Measurements from ENCODE around the gene SLC25A10.

SLC25A10 gene

GRCh38 chr17:81694810-81695209 lies 17.3 kb upstream of the SLC25A10 start:
- no peak for DNase-seq (ENCODE audit: extremely low spot score)
- POLR2A ChIA-PET = interaction anchor here (2.1 to 2.3 kb wide), 2 partner anchors 10 to 15 kb away, joined by 9 to 24 read pairs; partner anchors contain the start of genes ARL16 and HGS
- TF ChIP-seq FOXM1 (IDR thresholded peaks at IDR 0.05; ENCODE audit: borderline replicate concordance) (no peak), FOXA1 (IDR thresholded peaks at IDR 0.05) (no peak), HDGF (IDR thresholded peaks at IDR 0.05; ENCODE audit: borderline replicate concordance) (no peak), ELF4 (IDR thresholded peaks at IDR 0.05) (no peak), L3MBTL2 (conservative IDR thresholded peaks at IDR 0.05) (no peak), TARDBP (IDR thresholded peaks at IDR 0.05) (no peak), NFRKB (IDR thresholded peaks at IDR 0.05) (no peak), ARNT (IDR thresholded peaks at IDR 0.05) (no peak), ZNF384 (IDR thresholded peaks at IDR 0.05) (no peak), SUZ12 (IDR thresholded peaks at IDR 0.05) (no peak), PKNOX1 (IDR thresholded peaks at IDR 0.05) (no peak), FOXK2 (IDR thresholded peaks at IDR 0.05) (no peak), SP1 (IDR thresholded peaks at IDR 0.05) (no peak), CTBP1 (IDR thresholded peaks at IDR 0.05; ENCODE audit: borderline replicate concordance) (no peak)
- CTCF ChIA-PET = no interaction called here

GRCh38 chr17:81695211-81695610 lies 16.9 kb upstream of the SLC25A10 start:
- no peak for TF ChIP-seq CTBP1 (IDR thresholded peaks at IDR 0.05; ENCODE audit: borderline replicate concordance)
- TF ChIP-seq SUZ12 (IDR thresholded peaks at IDR 0.05) = no peak
- TF ChIP-seq ZNF384 (IDR thresholded peaks at IDR 0.05) = no peak
- no peak for TF ChIP-seq HDGF (IDR thresholded peaks at IDR 0.05; ENCODE audit: borderline replicate concordance)
- TF ChIP-seq ARNT (IDR thresholded peaks at IDR 0.05) = no peak
- TF ChIP-seq FOXM1 (IDR thresholded peaks at IDR 0.05; ENCODE audit: borderline replicate concordance) = no peak
- no peak for TF ChIP-seq L3MBTL2 (conservative IDR thresholded peaks at IDR 0.05)
- no peak for TF ChIP-seq SP1 (IDR thresholded peaks at IDR 0.05)
- no peak for TF ChIP-seq FOXK2 (IDR thresholded peaks at IDR 0.05)
- TF ChIP-seq NFRKB (IDR thresholded peaks at IDR 0.05) = no peak
- no peak for TF ChIP-seq ELF4 (IDR thresholded peaks at IDR 0.05)
- DNase-seq (ENCODE audit: extremely low spot score) = no peak
- CTCF ChIA-PET = no interaction called here
- POLR2A ChIA-PET = interaction anchor here (2.1 to 2.3 kb wide), 2 partner anchors 11 to 14 kb away, joined by 9 to 24 read pairs; partner anchors contain the start of genes ARL16 and HGS

- POLR2A ChIA-PET = interaction anchor here (2.1 to 2.3 kb wide), 2 partner anchors 11 to 14 kb away, joined by 9 to 24 read pairs; partner anchors contain the start of genes ARL16 and HGS
- no peak for DNase-seq (ENCODE audit: extremely low spot score)
- no peak for TF ChIP-seq SUZ12 (IDR thresholded peaks at IDR 0.05)
- TF ChIP-seq FOXK2 (IDR thresholded peaks at IDR 0.05) = no peak
- TF ChIP-seq LEF1 (IDR thresholded peaks at IDR 0.05; ENCODE audit: borderline replicate concordance) = no peak
- no peak for TF ChIP-seq ARNT (IDR thresholded peaks at IDR 0.05)
- no peak for TF ChIP-seq HDGF (IDR thresholded peaks at IDR 0.05; ENCODE audit: borderline replicate concordance)
- TF ChIP-seq PKNOX1 (IDR thresholded peaks at IDR 0.05) = no peak
- no peak for TF ChIP-seq ELF4 (IDR thresholded peaks at IDR 0.05)
- no peak for TF ChIP-seq FOXM1 (IDR thresholded peaks at IDR 0.05; ENCODE audit: borderline replicate concordance)
- TF ChIP-seq CTBP1 (IDR thresholded peaks at IDR 0.05; ENCODE audit: borderline replicate concordance) = no peak
- TF ChIP-seq SP1 (IDR thresholded peaks at IDR 0.05) = no peak
- TF ChIP-seq FOXA1 (IDR thresholded peaks at IDR 0.05) = no peak
- TF ChIP-seq ZNF384 (IDR thresholded peaks at IDR 0.05) = no peak
- TF ChIP-seq L3MBTL2 (conservative IDR thresholded peaks at IDR 0.05) = no peak
- TF ChIP-seq NFRKB (IDR thresholded peaks at IDR 0.05) = no peak
- TF ChIP-seq BHLHE40 (IDR thresholded peaks at IDR 0.05; ENCODE audit: borderline replicate concordance) = no peak
- CTCF ChIA-PET = interaction anchor here (0.5 kb wide), 1 partner anchor 947 kb away, joined by 3 read pairs; no protein-coding TSS in a partner anchor
These were observed 16.3 kb upstream of the SLC25A10 start for GRCh38 chr17:81695801-81696200.

GRCh38 chr17:81696218-81696941 lies 15.7 kb upstream of the SLC25A10 start:
- no peak for DNase-seq (ENCODE audit: extremely low spot score)
- POLR2A ChIA-PET = interaction anchor here (2.1 to 2.3 kb wide), 2 partner anchors 12 to 13 kb away, joined by 9 to 24 read pairs; partner anchors contain the start of genes ARL16 and HGS
- TF ChIP-seq TARDBP (IDR thresholded peaks at IDR 0.05) (no peak), SP1 (IDR thresholded peaks at IDR 0.05) (no peak), BHLHE40 (IDR thresholded peaks at IDR 0.05; ENCODE audit: borderline replicate concordance) (no peak), LEF1 (IDR thresholded peaks at IDR 0.05; ENCODE audit: borderline replicate concordance) (no peak), FOXM1 (IDR thresholded peaks at IDR 0.05; ENCODE audit: borderline replicate concordance) (no peak), ZNF384 (IDR thresholded peaks at IDR 0.05) (no peak), CTBP1 (IDR thresholded peaks at IDR 0.05; ENCODE audit: borderline replicate concordance) (no peak), SUZ12 (IDR thresholded peaks at IDR 0.05) (no peak), HDGF (IDR thresholded peaks at IDR 0.05; ENCODE audit: borderline replicate concordance) (no peak)
- CTCF ChIA-PET = interaction anchor here (0.5 kb wide), 1 partner anchor 947 kb away, joined by 3 read pairs; no protein-coding TSS in a partner anchor

- TF ChIP-seq BHLHE40 (IDR thresholded peaks at IDR 0.05; ENCODE audit: borderline replicate concordance) (no peak), NFRKB (IDR thresholded peaks at IDR 0.05) (no peak), CTBP1 (IDR thresholded peaks at IDR 0.05; ENCODE audit: borderline replicate concordance) (no peak), TARDBP (IDR thresholded peaks at IDR 0.05) (no peak), HDGF (IDR thresholded peaks at IDR 0.05; ENCODE audit: borderline replicate concordance) (no peak), FOXA1 (IDR thresholded peaks at IDR 0.05) (no peak), SP1 (IDR thresholded peaks at IDR 0.05) (no peak), SUZ12 (IDR thresholded peaks at IDR 0.05) (no peak), L3MBTL2 (conservative IDR thresholded peaks at IDR 0.05) (no peak), FOXK2 (IDR thresholded peaks at IDR 0.05) (no peak), LEF1 (IDR thresholded peaks at IDR 0.05; ENCODE audit: borderline replicate concordance) (no peak)
These were observed 14.6 kb upstream of the SLC25A10 start for GRCh38 chr17:81697261-81698044.

More at GRCh38 chr17:81697261-81698044, 14.6 kb upstream of the SLC25A10 start:
- POLR2A ChIA-PET = interaction anchor here (2.1 to 2.3 kb wide), 2 partner anchors 12 to 13 kb away, joined by 9 to 24 read pairs; partner anchors contain the start of genes ARL16 and HGS
- CTCF ChIA-PET = interaction anchor here (0.7 kb wide), 1 partner anchor 98 kb away, joined by 4 read pairs; no protein-coding TSS in a partner anchor
- no peak for DNase-seq (ENCODE audit: extremely low spot score)
